Measurements from ENCODE around the gene SLC25A6. TPM values are rescaled to one million over a fixed set of nuclear protein-coding genes. Genes with fewer than 3 reads are reported as not detected.
"Not testable (repeated sequence)": the region's sequence is repeated elsewhere in the genome, so short reads cannot be mapped to it uniquely, and the experiment has no call there.

SLC25A6 gene
- total RNA-seq, 1 donor from 2014 or later = 167 TPM

DNA sequence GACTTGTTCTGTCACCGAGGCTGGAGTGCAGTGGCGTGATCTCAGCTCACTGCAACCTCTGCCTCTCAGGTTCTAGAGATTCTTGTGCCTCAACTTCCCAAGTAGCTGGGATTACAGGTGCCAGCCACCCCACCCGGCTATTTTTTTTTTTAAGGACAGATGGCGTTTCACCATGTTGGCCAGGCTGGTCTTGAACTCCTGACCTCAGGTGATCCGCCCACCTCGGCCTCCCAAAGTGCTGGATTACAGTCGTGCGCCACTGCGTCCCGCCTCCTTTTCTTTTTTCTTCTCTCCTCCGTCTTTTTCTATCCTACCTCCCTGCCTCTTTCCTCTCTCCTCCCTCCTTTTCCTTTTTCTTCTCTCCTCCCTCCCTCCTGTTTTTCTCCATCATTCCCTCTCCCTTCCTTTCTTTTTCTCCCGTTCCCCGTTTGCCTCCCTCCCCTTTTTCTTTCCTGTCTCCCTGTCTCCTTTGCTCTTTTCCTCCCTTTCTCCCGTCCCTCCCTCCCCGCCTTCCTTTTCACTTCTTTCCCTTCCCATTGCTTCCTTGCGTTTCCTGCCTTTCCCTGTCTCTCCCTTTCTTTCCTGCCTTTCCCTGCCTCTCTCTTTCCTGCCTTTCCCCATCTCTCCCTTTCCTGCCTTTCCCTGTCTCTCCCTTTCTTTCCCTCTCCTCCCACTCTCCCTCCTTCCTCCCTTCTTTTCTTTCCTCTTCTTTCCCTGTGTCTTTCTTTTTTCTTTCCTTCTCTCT, 2.1 kb upstream of the SLC25A6 start:
- intact Hi-C loops (cut with DNase I) = loop anchor here (1.0 kb wide), 1 partner anchor 58 kb away; the partner anchor contains the start of gene ASMTL
- DNase-seq (ENCODE audit: low spot score) = peak; percentile 54
- no peak for ATAC-seq

DNA sequence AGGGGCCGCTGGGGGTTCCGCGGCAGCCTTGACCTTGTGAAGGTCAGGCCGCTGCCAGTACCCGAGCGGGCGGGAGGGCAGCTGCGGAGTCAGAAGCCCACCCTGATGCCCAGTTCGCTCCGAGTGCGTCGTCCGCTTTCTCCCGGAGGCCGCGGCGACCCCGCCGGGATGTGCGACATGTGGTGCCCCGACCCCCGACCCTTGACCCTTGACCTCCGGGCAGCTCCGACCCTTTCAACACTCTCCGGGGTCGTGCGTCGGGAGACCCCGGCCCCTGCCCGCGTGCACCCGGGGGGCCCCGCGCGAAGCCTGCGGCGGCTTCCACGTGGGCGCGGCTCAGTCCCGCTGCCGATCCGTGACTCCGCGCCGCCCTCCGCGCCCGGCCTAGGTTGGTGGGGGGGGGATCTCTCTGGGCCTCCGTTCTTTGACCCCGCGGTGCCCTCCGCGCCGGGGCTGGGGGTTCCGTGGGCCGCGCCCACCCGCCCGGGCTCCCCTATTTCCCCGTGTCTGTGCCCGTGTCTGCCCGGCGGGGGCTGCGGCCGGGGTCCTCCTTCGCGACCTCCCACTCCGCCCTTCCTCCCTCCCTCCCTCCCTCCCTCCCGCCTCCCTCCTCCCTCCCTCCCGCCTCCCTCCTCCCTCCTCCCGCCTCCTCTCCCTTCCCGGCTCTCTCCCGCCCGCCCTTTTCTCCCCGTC, 609 bp upstream of the SLC25A6 start:
- intact Hi-C loops (cut with DNase I) = no loop called here
- ATAC-seq (peak; percentile 60), DNase-seq (ENCODE audit: low spot score) (no peak)

DNA sequence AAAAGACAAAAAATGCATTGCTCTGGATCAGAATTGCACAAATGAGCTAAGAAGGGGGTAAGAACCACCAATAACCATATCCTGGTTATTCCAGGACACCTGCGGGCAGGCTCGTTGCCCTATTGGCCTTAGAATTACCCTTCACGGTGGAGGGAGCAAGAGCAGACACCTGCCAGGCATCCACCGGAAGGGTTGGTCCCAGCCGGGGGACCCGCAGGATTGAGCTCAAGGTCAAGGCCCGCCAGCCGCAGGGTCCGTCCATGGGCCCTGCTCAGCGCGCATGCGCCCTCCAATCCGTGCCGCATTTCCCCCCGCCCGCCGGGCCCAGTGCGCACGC, 575 bp downstream of the SLC25A6 start:
- DNase-seq (ENCODE audit: low spot score) = no peak
- ATAC-seq = no peak
- intact Hi-C loops (cut with DNase I) = no loop called here

DNA sequence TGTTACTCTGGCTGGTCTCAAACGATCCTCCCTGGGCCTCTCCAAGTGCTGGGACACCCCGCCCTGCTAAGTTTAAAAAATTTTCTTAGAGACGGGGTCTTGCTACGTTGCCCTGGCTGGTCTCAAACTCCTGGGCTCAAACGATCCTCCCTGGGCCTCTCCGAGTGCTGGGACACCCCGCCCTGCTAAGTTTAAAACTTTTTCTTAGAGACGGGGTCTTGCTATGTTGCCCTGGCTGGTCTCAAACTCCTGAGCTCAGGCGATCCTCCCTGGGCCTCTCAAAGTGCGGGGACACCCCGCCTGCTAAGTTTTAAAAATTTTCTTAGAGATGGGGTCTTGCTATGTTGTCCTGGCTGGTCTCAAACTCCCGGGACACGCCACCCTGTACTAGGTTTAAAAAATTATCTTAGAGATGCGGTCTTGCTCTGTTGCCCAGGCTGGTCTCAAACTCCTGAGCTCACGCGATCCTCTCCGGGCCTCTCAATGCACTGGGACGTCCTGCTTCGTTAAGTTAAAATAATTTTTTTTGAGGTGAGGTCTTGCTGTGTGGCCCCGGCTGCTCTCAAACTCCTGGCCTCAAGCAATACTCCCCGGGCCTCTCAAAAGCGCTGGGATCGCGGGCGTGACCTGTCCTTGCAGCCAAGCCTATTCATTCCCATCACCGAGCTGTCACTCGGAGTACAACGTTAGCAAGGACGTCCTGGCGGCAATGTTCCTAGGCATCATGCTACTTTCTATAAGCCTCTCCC, 1.1 kb downstream of the SLC25A6 start:
- ATAC-seq = no peak
- peak; percentile 61 for DNase-seq (ENCODE audit: low spot score)
- intact Hi-C loops (cut with DNase I) = no loop called here

DNA sequence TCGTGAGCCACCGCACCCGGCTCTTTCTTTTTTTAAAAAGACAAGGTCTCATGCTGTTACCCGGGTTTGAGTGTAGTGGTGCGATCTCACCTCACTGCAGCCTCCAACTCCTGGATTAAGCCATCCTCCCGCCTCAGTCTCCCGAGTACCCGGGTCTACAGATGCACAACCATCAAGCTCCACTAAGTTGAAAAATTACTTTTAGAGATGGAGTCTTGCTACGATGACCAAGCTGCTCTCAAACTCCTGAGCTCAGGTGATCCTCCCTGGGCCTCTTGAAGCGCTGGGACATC, 2.0 kb downstream of the SLC25A6 start:
- peak; percentile 35 for DNase-seq (ENCODE audit: low spot score)
- intact Hi-C loops (cut with DNase I) = no loop called here
- no peak for ATAC-seq

DNA sequence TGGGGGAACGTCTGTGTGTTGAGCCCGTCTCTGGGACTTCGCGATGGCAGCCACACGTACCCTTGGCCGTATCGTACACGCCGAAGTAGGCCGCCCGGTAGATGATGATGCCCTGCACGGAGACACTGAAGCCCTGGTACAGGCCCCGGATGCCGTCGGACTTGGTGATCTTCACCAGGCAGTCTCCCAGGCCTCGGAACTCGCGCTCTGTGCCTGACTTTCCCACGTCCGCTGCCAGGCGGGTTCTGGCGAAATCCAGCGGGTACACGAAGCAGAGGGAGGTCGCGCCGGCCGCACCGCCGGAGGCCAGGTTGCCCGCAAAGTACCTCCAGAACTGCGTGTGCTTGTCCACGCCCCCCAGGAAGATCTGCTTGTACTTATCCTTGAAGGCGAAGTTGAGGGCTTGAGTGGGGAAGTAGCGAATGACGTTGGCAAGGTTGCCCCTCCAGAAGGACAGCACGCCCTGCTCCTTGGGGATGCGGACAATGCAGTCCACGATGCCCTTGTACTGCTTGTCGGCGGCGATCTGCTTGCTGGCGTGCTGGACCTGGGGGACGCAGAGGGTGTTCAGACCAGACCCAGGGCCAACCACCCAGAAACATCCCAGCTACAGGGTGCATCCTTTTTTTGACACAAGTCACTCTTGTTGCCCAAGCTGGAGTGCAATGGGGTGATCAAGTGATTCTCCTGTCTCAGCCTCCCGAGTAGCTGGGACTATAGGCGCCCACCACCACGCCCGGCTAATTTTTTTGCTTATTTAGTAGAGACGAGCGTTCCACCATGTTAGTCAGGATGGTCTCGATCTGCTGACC, 2.5 kb downstream of the SLC25A6 start:
- DNase-seq (ENCODE audit: low spot score) = peak; percentile 57
- no peak for ATAC-seq
- intact Hi-C loops (cut with DNase I) = no loop called here

DNA sequence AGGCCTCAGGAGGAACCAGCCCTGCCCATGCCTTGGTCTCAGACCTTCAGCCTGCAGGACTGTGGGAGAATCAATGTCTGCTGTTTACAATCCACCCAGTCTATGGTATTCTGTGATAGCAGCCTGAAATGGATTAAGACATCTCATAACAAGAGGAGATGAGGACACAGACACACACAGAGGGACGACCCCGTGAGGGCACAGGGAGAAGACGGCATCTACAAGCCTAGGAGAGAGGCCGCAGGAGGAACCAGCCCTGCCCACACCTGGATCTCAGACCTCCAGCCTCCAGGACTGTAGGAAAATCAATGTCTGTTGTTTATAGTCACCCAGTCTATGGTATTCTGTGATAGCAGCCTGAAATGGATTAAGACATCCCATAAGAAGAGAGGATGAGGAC, 3.3 kb downstream of the SLC25A6 start:
- no peak for ATAC-seq
- DNase-seq (ENCODE audit: low spot score) = peak; percentile 52
- intact Hi-C loops (cut with DNase I) = no loop called here

DNA sequence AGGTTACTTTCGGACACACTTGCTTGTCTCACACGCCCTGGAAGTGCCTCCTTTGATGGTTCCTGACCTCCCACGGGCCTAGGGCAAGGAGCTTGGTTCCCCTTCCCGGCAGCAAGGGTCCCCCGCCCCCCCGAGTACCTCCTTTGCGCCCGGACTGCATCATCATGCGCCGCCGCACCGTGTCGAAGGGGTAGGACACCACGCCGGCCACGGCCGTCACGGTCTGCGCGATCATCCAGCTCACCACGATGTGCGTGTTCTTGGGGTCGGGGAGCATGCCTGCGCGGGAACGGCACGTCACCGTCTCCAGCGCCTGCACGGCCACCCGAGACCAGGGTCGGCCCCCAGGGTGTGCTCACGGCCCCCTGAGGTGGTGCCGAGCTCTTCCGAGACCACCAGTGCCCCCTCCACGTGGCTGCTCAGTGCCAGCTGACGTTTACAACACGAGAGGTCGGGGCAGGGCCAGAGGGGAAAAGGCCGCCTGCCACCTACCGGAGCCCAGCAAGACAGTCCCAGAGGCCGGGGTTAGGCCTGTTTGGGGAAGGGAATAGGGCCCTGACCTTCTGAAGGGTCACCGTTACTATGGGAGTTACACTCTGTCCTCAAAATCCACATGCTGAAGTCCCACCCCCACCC, 4.7 kb downstream of the SLC25A6 start:
- intact Hi-C loops (cut with DNase I) = no loop called here
- no peak for ATAC-seq
- peak; percentile 58 for DNase-seq (ENCODE audit: low spot score)

DNA sequence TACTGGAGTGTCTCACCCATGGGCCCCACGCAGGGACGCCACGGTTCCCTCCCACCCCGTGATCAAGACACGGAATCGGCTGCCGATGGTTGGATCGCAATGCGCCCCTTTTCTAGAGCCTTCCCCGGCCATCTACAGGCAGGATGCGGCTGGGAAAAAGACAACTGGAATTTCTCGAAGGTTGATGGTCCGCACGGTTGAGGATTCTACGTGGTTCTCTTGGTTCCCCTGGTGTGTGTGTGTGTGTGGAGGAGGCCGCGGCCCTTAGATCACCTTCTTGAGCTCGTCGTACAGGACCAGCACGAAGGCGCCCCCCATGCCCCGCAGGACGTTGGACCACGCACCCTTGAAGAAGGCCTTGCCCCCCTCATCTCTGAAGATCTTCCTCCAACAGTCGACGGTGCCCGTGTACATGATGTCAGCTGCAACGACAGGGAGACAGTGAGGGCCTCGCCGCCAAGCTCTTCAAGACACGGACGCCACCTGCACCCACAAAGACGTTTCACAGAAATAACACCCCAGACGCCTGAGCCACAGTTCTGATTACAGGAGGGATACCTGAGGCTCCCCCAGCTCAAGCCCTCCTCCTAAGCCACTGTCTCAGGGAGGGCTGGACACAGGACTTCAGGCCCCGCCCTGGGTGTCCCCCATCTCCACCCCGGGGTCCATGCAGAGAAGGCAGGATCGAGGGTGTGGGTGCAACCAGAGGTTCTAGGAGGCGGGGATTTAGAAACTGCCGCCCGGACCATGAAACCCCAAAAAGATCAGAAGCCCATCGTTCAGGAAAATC, 5.4 kb downstream of the SLC25A6 start:
- DNase-seq (ENCODE audit: low spot score) = peak; percentile 58

DNA sequence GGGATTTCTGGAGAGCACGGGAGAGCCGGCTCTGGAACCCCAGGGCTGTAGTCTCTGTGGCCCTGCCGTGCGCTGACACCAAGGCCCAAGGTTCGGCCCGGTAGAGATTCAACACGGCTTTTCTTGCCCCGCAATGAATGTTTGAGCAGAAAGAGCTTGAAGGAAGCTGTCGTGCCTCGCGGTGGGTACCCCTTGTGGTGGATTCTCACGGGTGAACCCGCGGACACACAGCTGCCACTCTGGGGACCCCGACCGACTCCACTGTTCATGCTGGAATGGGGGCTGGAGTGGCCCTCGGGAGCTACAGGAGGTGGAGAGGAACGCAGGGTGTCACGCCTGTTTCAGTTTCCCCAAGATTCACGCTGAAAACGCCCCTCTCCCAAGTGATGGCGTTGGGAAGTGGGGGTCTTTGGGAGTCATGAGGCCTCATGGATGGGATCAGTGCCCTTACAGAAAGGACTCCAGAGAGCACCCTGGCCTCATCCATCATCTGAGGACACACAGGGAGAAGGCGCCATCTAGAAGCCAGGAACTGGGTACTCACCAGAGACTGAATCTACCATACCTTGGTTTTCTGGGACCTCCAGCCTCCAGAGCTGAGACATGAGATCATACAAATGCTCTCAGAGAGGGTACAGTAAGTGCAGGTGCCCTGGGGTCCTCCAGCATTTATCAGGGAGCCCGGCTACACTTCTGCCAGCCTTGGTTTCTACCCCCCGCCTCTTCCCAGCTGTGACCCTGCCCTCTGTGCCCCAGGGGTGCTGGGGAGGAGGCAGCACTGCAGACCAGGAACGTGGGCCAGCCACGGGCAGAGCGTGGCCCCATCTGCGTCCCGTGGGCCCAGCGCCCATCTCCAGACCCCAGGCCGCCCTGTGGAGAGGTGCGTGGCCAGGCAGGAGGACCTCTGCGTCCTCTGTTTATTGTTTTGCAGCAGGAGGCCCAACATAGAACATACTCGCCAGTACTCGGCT, 6.4 kb downstream of the SLC25A6 start:
- no peak for DNase-seq (ENCODE audit: low spot score)
- intact Hi-C loops (cut with DNase I) = no loop called here
- ATAC-seq = peak; percentile 20

More for the DNA sequence above, 5.4 kb downstream of the SLC25A6 start:
- ATAC-seq = no peak
- intact Hi-C loops (cut with DNase I) = no loop called here

DNA sequence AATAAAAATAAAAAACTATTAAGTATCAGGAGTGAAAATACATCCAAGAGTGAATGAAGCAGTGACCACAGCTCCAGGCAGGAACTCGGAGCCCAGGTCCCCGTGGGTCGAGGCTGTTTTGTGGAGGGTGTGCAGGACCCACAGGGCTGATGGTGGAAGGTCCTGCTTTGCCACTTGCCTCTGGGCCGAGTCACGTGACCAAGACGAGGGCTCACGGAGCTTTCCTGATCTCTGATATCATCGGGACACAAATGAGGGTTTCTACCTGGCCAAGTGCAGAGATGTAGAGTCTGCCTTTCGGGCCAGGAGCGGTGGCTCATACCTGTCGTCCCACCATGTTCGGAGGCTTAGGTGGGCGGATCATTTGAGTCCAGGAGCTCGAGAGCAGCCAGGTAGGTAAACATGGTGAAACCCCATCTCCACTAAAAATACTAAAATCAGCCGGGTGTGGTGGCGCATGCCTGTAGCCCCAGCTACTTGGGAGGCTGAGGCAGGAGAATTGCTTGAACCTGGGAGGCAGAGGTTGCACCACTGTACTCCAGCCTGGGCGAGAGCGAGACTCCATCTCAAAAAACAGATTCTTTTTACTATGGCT, 7.2 kb downstream of the SLC25A6 start:
- intact Hi-C loops (cut with DNase I) = no loop called here
- ATAC-seq (peak; percentile 5), DNase-seq (ENCODE audit: low spot score) (no peak)

DNA sequence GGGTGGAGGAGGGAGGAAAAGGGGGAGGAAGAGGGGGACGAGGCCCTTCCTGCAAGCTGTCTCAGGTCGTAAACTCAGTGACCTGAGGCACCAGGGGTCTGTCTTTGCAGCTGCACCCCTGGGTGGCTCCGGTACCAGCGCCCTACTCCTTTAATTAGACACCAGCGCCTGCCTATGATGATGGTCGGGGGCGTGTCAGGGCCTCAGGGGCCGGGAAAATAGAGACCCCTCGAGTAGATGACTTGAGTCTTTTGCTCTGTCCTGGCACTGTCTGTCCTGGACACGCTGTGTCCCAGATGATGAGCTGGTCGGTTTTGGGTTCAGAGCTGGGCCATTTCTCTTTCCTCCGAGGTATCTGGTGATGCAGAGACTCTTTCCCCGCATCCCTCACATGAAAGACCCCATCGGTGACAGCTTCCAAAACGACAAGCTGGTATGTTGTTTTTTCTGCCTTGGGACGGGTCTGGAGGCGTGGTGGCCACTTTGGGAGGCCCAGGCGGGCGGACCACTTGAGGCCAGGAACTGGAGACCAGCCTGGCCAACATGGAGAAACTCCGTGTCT, 11.2 kb downstream of the SLC25A6 start:
- ATAC-seq (no peak), DNase-seq (ENCODE audit: low spot score) (peak; percentile 42)
- intact Hi-C loops (cut with DNase I) = no loop called here

DNA sequence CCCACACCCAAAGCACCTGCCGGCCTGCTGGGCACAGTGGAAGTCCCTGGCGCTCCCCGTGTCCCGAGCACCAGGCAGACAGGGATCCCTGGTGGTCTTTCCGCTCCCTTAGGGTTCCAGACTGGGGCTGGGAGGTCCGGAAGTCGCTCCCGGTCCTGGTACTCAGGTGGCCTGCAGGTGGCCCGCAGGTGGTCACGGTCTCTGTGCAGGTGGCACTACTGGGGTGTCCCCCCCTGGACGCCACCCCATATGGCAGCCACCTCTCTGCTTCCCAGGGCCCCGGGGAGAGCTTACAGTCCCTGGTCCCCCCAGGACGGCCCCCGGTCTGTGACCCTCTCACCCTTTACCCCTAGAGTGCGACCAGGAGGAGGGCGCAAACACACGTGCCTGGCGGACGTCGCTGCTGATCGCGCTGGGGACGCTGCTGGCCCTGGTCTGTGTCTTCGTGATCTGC, 13.6 kb downstream of the SLC25A6 start:
- no peak for DNase-seq (ENCODE audit: low spot score)
- no peak for ATAC-seq
- intact Hi-C loops (cut with DNase I) = no loop called here

DNA sequence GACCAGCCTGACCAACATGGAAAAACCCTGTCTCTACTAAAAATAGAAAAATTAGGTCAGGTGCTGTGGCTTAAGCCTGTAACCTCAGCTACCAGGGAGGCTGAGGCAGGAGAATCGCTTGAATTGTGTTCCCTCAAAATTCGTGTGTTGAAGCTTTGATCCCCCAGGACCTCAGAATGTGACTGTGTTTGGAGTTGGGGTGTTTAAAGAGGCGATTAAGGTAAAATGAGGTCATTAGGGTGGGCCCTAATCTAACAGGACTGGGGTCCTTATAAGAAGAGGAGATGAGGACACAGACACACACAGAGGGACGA, 23.6 kb downstream of the SLC25A6 start:
- DNase-seq (ENCODE audit: low spot score) = no peak
- intact Hi-C loops (cut with DNase I) = no loop called here
- ATAC-seq = no peak

DNA sequence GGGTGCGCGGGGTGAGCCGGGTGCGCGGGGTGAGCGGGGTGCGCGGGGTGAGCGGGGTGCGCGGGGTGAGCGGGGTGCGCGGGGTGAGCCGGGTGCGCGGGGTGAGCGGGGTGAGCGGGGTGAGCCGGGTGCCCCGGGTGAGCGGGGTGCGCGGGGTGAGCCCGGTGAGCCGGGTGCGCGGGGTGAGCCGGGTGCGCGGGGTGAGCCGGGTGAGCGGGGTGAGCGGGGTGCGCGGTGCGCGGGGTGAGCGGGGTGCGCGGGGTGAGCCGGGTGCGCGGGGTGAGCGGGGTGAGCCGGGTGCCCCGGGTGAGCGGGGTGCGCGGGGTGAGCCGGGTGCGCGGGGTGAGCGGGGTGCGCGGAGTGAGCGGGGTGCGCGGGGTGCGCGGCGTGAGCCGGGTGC, 25.6 kb downstream of the SLC25A6 start:
- intact Hi-C loops (cut with DNase I); ATAC-seq; DNase-seq (ENCODE audit: low spot score): not testable (repeated sequence)

DNA sequence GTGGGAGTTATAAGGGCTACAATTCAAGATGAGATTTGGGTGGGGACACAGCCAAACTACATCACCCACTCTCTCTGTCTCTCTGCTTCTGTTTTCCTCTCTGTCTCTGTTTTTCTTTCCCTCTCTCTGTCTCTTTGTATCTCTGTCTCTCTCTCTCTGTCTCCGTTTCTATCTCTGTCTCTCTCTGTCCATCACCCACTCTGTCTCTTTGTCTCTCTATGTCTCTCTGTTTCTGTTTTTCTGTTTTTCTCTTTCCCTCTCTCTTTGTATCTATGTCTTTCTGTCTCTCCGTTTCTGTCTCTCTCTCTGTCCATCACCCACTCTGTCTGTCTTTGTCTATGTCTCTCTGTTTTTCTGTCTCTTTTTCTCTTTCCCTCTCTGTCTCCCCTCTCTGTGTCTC, 30.0 kb downstream of the SLC25A6 start:
- DNase-seq (ENCODE audit: low spot score) (no peak), ATAC-seq (no peak)
- intact Hi-C loops (cut with DNase I) = no loop called here

DNA sequence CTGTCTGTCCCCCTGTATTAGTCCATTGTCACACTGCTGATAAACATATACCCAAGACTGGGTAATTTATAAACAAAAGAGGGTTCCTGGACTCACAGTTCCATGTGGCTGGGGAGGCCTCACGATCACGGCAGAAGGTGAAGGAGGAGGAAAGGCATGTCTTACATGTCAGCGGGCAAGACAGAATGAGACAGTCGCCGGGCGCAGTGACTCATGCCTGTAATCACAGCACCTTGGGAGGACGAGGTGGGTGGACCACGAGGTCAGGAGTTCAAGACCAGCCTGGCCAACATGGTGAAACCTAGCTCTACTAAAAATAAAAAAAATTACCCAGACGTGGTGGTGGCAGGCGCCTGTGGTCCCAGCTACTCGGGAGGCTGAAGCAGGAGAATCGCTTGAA, 30.6 kb downstream of the SLC25A6 start:
- ATAC-seq (no peak), DNase-seq (ENCODE audit: low spot score) (no peak)
- intact Hi-C loops (cut with DNase I) = no loop called here
